ENCODE results near the gene BAAT.

GRCh38 chr9:101414839-101415238 is 30.0 kb upstream of the BAAT start:
- TF ChIP-seq POLR2A (IDR thresholded peaks at IDR 0.05) (no peak), CTCF (IDR thresholded peaks at IDR 0.05) (no peak)

Data from thyroid gland (tissue), 4 donors.